HG02571 (cell line): ENCODE data around the gene BCL2L14.
A peak's percentile ranks its signal among the peaks of the same experiment; 100 is the strongest.

Source experiments
- ATAC-seq: cut with Tn5 transposase; IDR thresholded peaks from one replicate; pipeline ENCODE4 v1.9.1; 2021; ENCODE audit warnings: mild to moderate bottlenecking, moderate library complexity; ENCODE audit not compliant: unreplicated experiment

The BCL2L14 gene

GRCh38 chr12:12054993-12055392 lies 15.7 kb upstream of the BCL2L14 start:
- no peak for ATAC-seq

GRCh38 chr12:12056951-12057350 lies 13.8 kb upstream of the BCL2L14 start:
- ATAC-seq: no peak

- no peak for ATAC-seq
Observed at GRCh38 chr12:12064596-12064995, 6.1 kb upstream of the BCL2L14 start.

- no peak for ATAC-seq
Observed at GRCh38 chr12:12068751-12069150, 2.0 kb upstream of the BCL2L14 start.

GRCh38 chr12:12069821-12070548 lies 754 bp upstream of the BCL2L14 start:
- no peak for ATAC-seq

GRCh38 chr12:12072064-12072760 lies 1.5 kb downstream of the BCL2L14 start:
- ATAC-seq: peak; percentile 23

GRCh38 chr12:12079291-12079690 lies 8.6 kb downstream of the BCL2L14 start:
- ATAC-seq: no peak

GRCh38 chr12:12081836-12082497 lies 11.2 kb downstream of the BCL2L14 start:
- no peak for ATAC-seq

- ATAC-seq: no peak
Observed at GRCh38 chr12:12083688-12084087, 12.9 kb downstream of the BCL2L14 start.

GRCh38 chr12:12086362-12086761 lies 15.6 kb downstream of the BCL2L14 start:
- ATAC-seq: no peak

GRCh38 chr12:12086973-12087692 lies 16.4 kb downstream of the BCL2L14 start:
- ATAC-seq: no peak

- no peak for ATAC-seq
Observed at GRCh38 chr12:12087693-12088034, 16.9 kb downstream of the BCL2L14 start.

GRCh38 chr12:12088147-12088546 lies 17.4 kb downstream of the BCL2L14 start:
- ATAC-seq: no peak

- no peak for ATAC-seq
Observed at GRCh38 chr12:12088761-12089160, 18.0 kb downstream of the BCL2L14 start.

- ATAC-seq: no peak
Observed at GRCh38 chr12:12091071-12091470, 20.3 kb downstream of the BCL2L14 start.

- no peak for ATAC-seq
Observed at GRCh38 chr12:12091977-12092663, 21.4 kb downstream of the BCL2L14 start.

- ATAC-seq: no peak
Observed at GRCh38 chr12:12094481-12094880, 23.7 kb downstream of the BCL2L14 start.

- no peak for ATAC-seq
Observed at GRCh38 chr12:12095021-12095420, 24.3 kb downstream of the BCL2L14 start.

- no peak for ATAC-seq
Observed at GRCh38 chr12:12097891-12098690, 27.4 kb downstream of the BCL2L14 start.

GRCh38 chr12:12098691-12099015 lies 27.9 kb downstream of the BCL2L14 start:
- ATAC-seq: no peak
